NT2/D1 (cell line): ENCODE data around the gene MKRN2OS.

Experiments
- YY1 ChIP-seq: IDR thresholded peaks from 2 replicates; pipeline ENCODE4 v1.6.1; 2011; ENCODE audit not compliant: insufficient read length, insufficient read depth
- ZNF274 ChIP-seq: IDR thresholded peaks from 2 replicates; pipeline ENCODE4 v1.6.1; 2011; ENCODE audit warnings: mild to moderate bottlenecking, low read depth, low read length

- TF ChIP-seq ZNF274 (no peak), YY1 (no peak)
Measured at GRCh38 chr3:12591456-12591855, 46.2 kb upstream of the MKRN2OS start.
